Measurements from ENCODE around the gene ZNF556.

The ZNF556 gene

GRCh38 chr19:2824129-2824528 is 43.0 kb upstream of the ZNF556 start (continued):
- TF ChIP-seq POU6F1 (CRISPR knock-in tag; IDR thresholded peaks at IDR 0.05; ENCODE audit: borderline replicate concordance, low read depth), result no peak
- no peak for TF ChIP-seq ZFP30 (CRISPR knock-in tag; IDR thresholded peaks at IDR 0.05)
- no peak for TF ChIP-seq RARB (CRISPR knock-in tag; IDR thresholded peaks at IDR 0.05)

GRCh38 chr19:2827022-2827421 is 40.1 kb upstream of the ZNF556 start:
- TF ChIP-seq ARNTL (CRISPR knock-in tag; IDR thresholded peaks at IDR 0.05; ENCODE audit: borderline replicate concordance, low read depth) (no peak), RARB (CRISPR knock-in tag; IDR thresholded peaks at IDR 0.05) (no peak), ZNF565 (CRISPR knock-in tag; conservative IDR thresholded peaks at IDR 0.05; ENCODE audit: low read depth) (no peak), ISL1 (CRISPR knock-in tag; IDR thresholded peaks at IDR 0.05) (no peak), CSRNP3 (CRISPR knock-in tag; IDR thresholded peaks at IDR 0.05) (no peak), ZC3H10 (CRISPR knock-in tag; IDR thresholded peaks at IDR 0.05) (no peak), ZNF70 (CRISPR knock-in tag; IDR thresholded peaks at IDR 0.05) (no peak), TCF4 (CRISPR knock-in tag; IDR thresholded peaks at IDR 0.05; ENCODE audit: borderline replicate concordance) (no peak), GLIS3 (CRISPR knock-in tag; IDR thresholded peaks at IDR 0.05) (no peak), CREB5 (CRISPR knock-in tag; IDR thresholded peaks at IDR 0.05; ENCODE audit: low read depth) (no peak)
- ATAC-seq, result no peak

GRCh38 chr19:2827840-2828489 is 39.2 kb upstream of the ZNF556 start:
- no peak for ATAC-seq
- TF ChIP-seq OSR1 (CRISPR knock-in tag; IDR thresholded peaks at IDR 0.05) (no peak), BACH2 (CRISPR knock-in tag; IDR thresholded peaks at IDR 0.05; ENCODE audit: borderline replicate concordance) (no peak), TOX (CRISPR knock-in tag; IDR thresholded peaks at IDR 0.05; ENCODE audit: borderline replicate concordance) (no peak), ZFP3 (CRISPR knock-in tag; IDR thresholded peaks at IDR 0.05) (no peak), SNAI2 (CRISPR knock-in tag; IDR thresholded peaks at IDR 0.05) (no peak), ZNF8 (CRISPR knock-in tag; IDR thresholded peaks at IDR 0.05) (no peak)

- TF ChIP-seq ZFP30 (CRISPR knock-in tag; IDR thresholded peaks at IDR 0.05) (no peak), CREB5 (CRISPR knock-in tag; IDR thresholded peaks at IDR 0.05; ENCODE audit: low read depth) (no peak), ISL1 (CRISPR knock-in tag; IDR thresholded peaks at IDR 0.05) (no peak), ZNF565 (CRISPR knock-in tag; conservative IDR thresholded peaks at IDR 0.05; ENCODE audit: low read depth) (no peak), RARB (CRISPR knock-in tag; IDR thresholded peaks at IDR 0.05) (no peak), POU6F1 (CRISPR knock-in tag; IDR thresholded peaks at IDR 0.05; ENCODE audit: borderline replicate concordance, low read depth) (no peak)
- no peak for ATAC-seq
These were observed 32.8 kb upstream of the ZNF556 start for GRCh38 chr19:2834294-2834871.

GRCh38 chr19:2837430-2837829 is 29.7 kb upstream of the ZNF556 start:
- ATAC-seq, result no peak
- TF ChIP-seq ZNF8 (CRISPR knock-in tag; IDR thresholded peaks at IDR 0.05), result no peak
